H9 (cell line): ENCODE data around the gene CENPQ. TPM values are rescaled to one million over a fixed set of nuclear protein-coding genes. Genes with fewer than 3 reads are reported as not detected.

Experiments used
- DNase-seq: peaks from one replicate; pipeline ENCODE4 v3.0.0-alpha.2; 2017
- H2AFZ ChIP-seq: one replicate; pipeline ENCODE4 v1.6.1; 2013; ENCODE audit warnings: mild to moderate bottlenecking, low read length, control low read depth, moderate library complexity
- H2AK5ac ChIP-seq: 2 replicates; pipeline ENCODE4 v1.6.1; 2013; ENCODE audit warnings: low read length, control low read depth, mixed read lengths; ENCODE audit not compliant: insufficient read length
- H2BK120ac ChIP-seq: one replicate; pipeline ENCODE4 v1.6.1; 2013; ENCODE audit warnings: low read depth, mild to moderate bottlenecking, low read length, control low read depth, inconsistent platforms; ENCODE audit not compliant: poor library complexity, severe bottlenecking
- H2BK12ac ChIP-seq: 2 replicates; pipeline ENCODE4 v1.6.1; 2013; ENCODE audit warnings: low read length, control low read depth, mixed read lengths, low read depth; ENCODE audit not compliant: insufficient read length
- H2BK15ac ChIP-seq: 2 replicates; pipeline ENCODE4 v1.6.1; 2013; ENCODE audit warnings: low read depth, low read length, control low read depth
- H2BK20ac ChIP-seq: one replicate; pipeline ENCODE4 v1.6.1; 2013; ENCODE audit warnings: low read depth, mild to moderate bottlenecking, low read length, control low read depth, inconsistent platforms; ENCODE audit not compliant: poor library complexity, severe bottlenecking
- H2BK5ac ChIP-seq: 2 replicates; pipeline ENCODE4 v1.6.1; 2013; ENCODE audit warnings: low read length, control low read depth, mixed read lengths; ENCODE audit not compliant: insufficient read length
- H3K14ac ChIP-seq: 2 replicates; pipeline ENCODE4 v1.6.1; 2013; ENCODE audit warnings: low read length, control low read depth; ENCODE audit not compliant: insufficient read depth
- H3K18ac ChIP-seq: 2 replicates; pipeline ENCODE4 v1.6.1; 2013; ENCODE audit warnings: low read depth, mild to moderate bottlenecking, mixed read lengths, low read length, control low read depth; ENCODE audit not compliant: insufficient read length
- H3K23ac ChIP-seq: 2 replicates; pipeline ENCODE4 v1.6.1; 2013; ENCODE audit warnings: low read length, control low read depth, mixed read lengths, low read depth; ENCODE audit not compliant: insufficient read length
- H3K23me2 ChIP-seq: 2 replicates; pipeline ENCODE4 v1.6.1; 2013; ENCODE audit warnings: low read depth, mild to moderate bottlenecking, mixed read lengths, low read length, control low read depth; ENCODE audit not compliant: insufficient read length, poor library complexity, severe bottlenecking
- H3K27ac ChIP-seq: 2 replicates; pipeline ENCODE4 v1.5.1; 2013; ENCODE audit warnings: low read length, control low read depth, mixed read lengths, low read depth; ENCODE audit not compliant: insufficient read length
- H3K27me3 ChIP-seq: 2 replicates; pipeline ENCODE4 v1.6.1; 2013; ENCODE audit warnings: low read length, control low read depth, inconsistent platforms; ENCODE audit not compliant: insufficient read depth
- H3K4ac ChIP-seq: 2 replicates; pipeline ENCODE4 v1.6.1; 2013; ENCODE audit warnings: low read depth, mild to moderate bottlenecking, control low read depth, inconsistent platforms, low read length, moderate library complexity
- H3K4me1 ChIP-seq: 2 replicates; pipeline ENCODE4 v1.6.1; 2013; ENCODE audit warnings: low read length, control low read depth, inconsistent platforms; ENCODE audit not compliant: insufficient read depth
- H3K4me2 ChIP-seq: 2 replicates; pipeline ENCODE4 v1.6.1; 2013; ENCODE audit warnings: low read length, control low read depth, mixed read lengths; ENCODE audit not compliant: insufficient read length, insufficient read depth
- H3K56ac ChIP-seq: 2 replicates; pipeline ENCODE4 v1.6.1; 2013; ENCODE audit warnings: low read depth, mild to moderate bottlenecking, mixed read lengths, low read length, control low read depth; ENCODE audit not compliant: insufficient read length
- H3K79me1 ChIP-seq: 2 replicates; pipeline ENCODE4 v1.6.1; 2013; ENCODE audit warnings: low read depth, mild to moderate bottlenecking, moderate library complexity, low read length, control low read depth, inconsistent platforms; ENCODE audit not compliant: insufficient read depth, poor library complexity, severe bottlenecking
- H3K79me2 ChIP-seq: 2 replicates; pipeline ENCODE4 v1.6.1; 2013; ENCODE audit warnings: low read length, control low read depth, inconsistent platforms; ENCODE audit not compliant: insufficient read depth
- H3K9ac ChIP-seq: 2 replicates; pipeline ENCODE4 v1.6.1; 2013; ENCODE audit warnings: low read length, control low read depth, mixed read lengths; ENCODE audit not compliant: insufficient read length; ENCODE audit errors: extremely low read depth
- H3K9me3 ChIP-seq: one replicate; pipeline ENCODE4 v1.6.1; 2013; ENCODE audit warnings: low read depth, low read length, inconsistent platforms; ENCODE audit not compliant: control insufficient read depth
- H3T11ph ChIP-seq: one replicate; pipeline ENCODE4 v1.6.1; 2013; ENCODE audit warnings: mild to moderate bottlenecking, low read length, control low read depth, inconsistent platforms
- H4K20me1 ChIP-seq: one replicate; pipeline ENCODE4 v1.6.1; 2013; ENCODE audit not compliant: control insufficient read depth, insufficient read length, insufficient read depth
- H4K5ac ChIP-seq: 2 replicates; pipeline ENCODE4 v1.6.1; 2013; ENCODE audit warnings: low read depth, mild to moderate bottlenecking, mixed read lengths, low read length, control low read depth; ENCODE audit not compliant: insufficient read length
- H4K8ac ChIP-seq: replicated peaks from 2 replicates; pipeline ENCODE4 v1.6.1; 2013; ENCODE audit warnings: low read length, control low read depth, mixed read lengths, low read depth; ENCODE audit not compliant: insufficient read length
- H4K91ac ChIP-seq: 2 replicates; pipeline ENCODE4 v1.6.1; 2013; ENCODE audit warnings: low read depth, mild to moderate bottlenecking, moderate library complexity, mixed read lengths, low read length, control low read depth; ENCODE audit not compliant: insufficient read length
- H3K27ac Mint-ChIP-seq, 3 experiments: 2 replicates in 2 of 3; 3 replicates in 1 of 3; pipeline ENCODE4 v1.8.0; 2020 to 2021; ENCODE audit warnings: mixed read lengths in 3 of 3, mild to moderate bottlenecking in 1 of 3, moderate library complexity in 1 of 3
- H3K27me3 Mint-ChIP-seq: 2 replicates; pipeline ENCODE4 v1.8.0; 2021; ENCODE audit warnings: low read depth, mild to moderate bottlenecking, moderate library complexity, mixed read lengths
- H3K36me3 Mint-ChIP-seq, 3 experiments: 2 replicates in 2 of 3; 3 replicates in 1 of 3; pipeline ENCODE4 v1.8.0; 2020 to 2021; ENCODE audit warnings: low read depth in 3 of 3, mixed read lengths in 3 of 3; ENCODE audit not compliant: insufficient read depth in 1 of 3
- H3K4me1 Mint-ChIP-seq, 2 experiments: 2 replicates each; pipeline ENCODE4 v1.8.0; 2020; ENCODE audit warnings: mixed read lengths in 2 of 2
- H3K4me3 Mint-ChIP-seq, 2 experiments: 2 replicates in 1 of 2; 3 replicates in 1 of 2; pipeline ENCODE4 v1.8.0; 2020 to 2021; ENCODE audit warnings: mild to moderate bottlenecking in 2 of 2, mixed read lengths in 2 of 2, moderate library complexity in 1 of 2
- H3K9me3 Mint-ChIP-seq, 2 experiments: 2 replicates in 1 of 2; 3 replicates in 1 of 2; pipeline ENCODE4 v1.8.0; 2020; ENCODE audit warnings: mild to moderate bottlenecking in 2 of 2, mixed read lengths in 2 of 2, moderate library complexity in 1 of 2
- CTCF ChIP-seq: fragments of 200-600 bp; sonication (generic); conservative IDR thresholded peaks from 3 replicates; pipeline ENCODE4 v1.8.0; 2021; ENCODE audit warnings: antibody characterized with exemption, mild to moderate bottlenecking
- WGBS: extraction: QIAGEN DNeasy Blood & Tissue Kit; methylation state at CpG from one replicate; pipeline ENCODE4 v1.1.7; 2013; ENCODE audit warnings: missing lambda C conversion rate, low lambda C conversion rate, mixed read lengths; ENCODE audit not compliant: insufficient read length; ENCODE audit errors: extremely low coverage; 5-methylcytosine and 5-hydroxymethylcytosine counted together
- total RNA-seq: library from RNA; stranded (reverse); gene quantifications from 2 replicates; pipeline ENCODE4 v1.2.1, GENCODE V29; 2021

Gene CENPQ
- total RNA-seq, 1 experiment from 2014 or later = 15.5 TPM

GRCh38 chr6:49509342-49509741 is 46.2 kb downstream of the CENPQ start:
- Histone ChIP-seq H2BK15ac (no peak overlapping the region), H3K4ac (no peak overlapping the region), H4K91ac (no peak overlapping the region), H4K20me1 (no peaks in the 10 kb centered on the region), H3K4me2 (no peak overlapping the region), H2BK5ac (no peak overlapping the region), H3K23me2 (no peaks in the 10 kb centered on the region), H2BK120ac (no peak overlapping the region), H3K23ac (no peak overlapping the region), H3K79me2 (no peaks in the 10 kb centered on the region), H2AK5ac (no peak overlapping the region), H3K18ac (no peak overlapping the region), H3K27ac (no peak overlapping the region), H4K8ac (no peak overlapping the region), H3K27me3 (no peaks in the 10 kb centered on the region), H2BK20ac (no peak overlapping the region), H3K14ac (no peak overlapping the region), H3K9ac (no peak overlapping the region), H3K4me1 (no peaks in the 10 kb centered on the region), H3K79me1 (no peaks in the 10 kb centered on the region), H2BK12ac (no peak overlapping the region), H2AFZ (no peak overlapping the region), H3K9me3 (no peaks in the 10 kb centered on the region), H3T11ph (no peak overlapping the region), H4K5ac (no peak overlapping the region), H3K56ac (no peak overlapping the region)
- no peak for DNase-seq
- Mint-ChIP-seq H3K27me3 (no peaks in the 10 kb centered on the region), H3K4me3 (no peak overlapping the region), H3K9me3 (peaks cover 11 to 17% of the 10 kb centered on the region in 2 experiments), H3K27ac (no peak overlapping the region), H3K4me1 (peaks cover 13 to 16% of the 10 kb centered on the region in 2 experiments), H3K36me3 (peaks cover 2 to 6% (median 3%) of the 10 kb centered on the region in 3 experiments; a peak in 4 of 7 replicates)
- WGBS = no CpG with 5 or more reads among the region's 3 CpGs
- TF ChIP-seq CTCF = no peak
